Measurements from ENCODE around the gene FADS3.
A peak's percentile ranks its signal among the peaks of the same experiment; 100 is the strongest.

FADS3 gene

GRCh38 chr11:61891331-61892084 lies at the start of gene FADS3:
Gene FADS3, minus strand, starts transcription at chr11:61891545. Its CDS starts 164 bp downstream, at chr11:61891381.
- DNase-seq, result peak; percentile 36

- DNase-seq, result no peak
Measured at GRCh38 chr11:61940466-61940865, 49.1 kb upstream of the FADS3 start.

- no peak for DNase-seq
Measured at GRCh38 chr11:61935861-61936260, 44.5 kb upstream of the FADS3 start.

- DNase-seq, result no peak
Measured at GRCh38 chr11:61930933-61931332, 39.6 kb upstream of the FADS3 start.

GRCh38 chr11:61928606-61929005 lies 37.3 kb upstream of the FADS3 start:
- no peak for DNase-seq

GRCh38 chr11:61927501-61927900 lies 36.2 kb upstream of the FADS3 start:
- DNase-seq, result no peak

- DNase-seq, result no peak
Measured at GRCh38 chr11:61926235-61926634, 34.9 kb upstream of the FADS3 start.

GRCh38 chr11:61925736-61926135 lies 34.4 kb upstream of the FADS3 start:
- DNase-seq, result no peak

GRCh38 chr11:61924064-61924455 lies 32.7 kb upstream of the FADS3 start:
- no peak for DNase-seq

- no peak for DNase-seq
Measured at GRCh38 chr11:61923166-61924063, 32.1 kb upstream of the FADS3 start.

GRCh38 chr11:61922539-61922938 lies 31.2 kb upstream of the FADS3 start:
- no peak for DNase-seq

- DNase-seq, result no peak
Measured at GRCh38 chr11:61921446-61921845, 30.1 kb upstream of the FADS3 start.

GRCh38 chr11:61919705-61920631 lies 28.6 kb upstream of the FADS3 start:
- DNase-seq, result no peak

GRCh38 chr11:61918938-61919704 lies 27.8 kb upstream of the FADS3 start:
- no peak for DNase-seq

- no peak for DNase-seq
Measured at GRCh38 chr11:61918251-61918937, 27.0 kb upstream of the FADS3 start.

GRCh38 chr11:61917334-61918109 lies 26.2 kb upstream of the FADS3 start, which contains the start of gene RAB3IL1:
Gene RAB3IL1, minus strand, starts transcription at chr11:61917566. Its CDS starts 199 bp downstream, at chr11:61917367.
- DNase-seq, result no peak

- DNase-seq, result no peak
Measured at GRCh38 chr11:61916737-61917333, 25.5 kb upstream of the FADS3 start.

- DNase-seq, result no peak
Measured at GRCh38 chr11:61914471-61915171, 23.3 kb upstream of the FADS3 start.

GRCh38 chr11:61913699-61914395 lies 22.5 kb upstream of the FADS3 start:
- DNase-seq, result no peak

Measured in stimulated activated CD4-positive, alpha-beta T cell treated with anti-CD3 and anti-CD28 coated beads, Interleukin-1b, Interleukin-23, amount 100 ng/mL, for 48 hours (primary cell).